GM20000 (cell line): ENCODE data around the gene UBE3C.
A peak's percentile ranks its signal among the peaks of the same experiment; 100 is the strongest.
"Not testable (repeated sequence)": the region's sequence is repeated elsewhere in the genome, so short reads cannot be mapped to it uniquely, and the experiment has no call there.

Experiments used
- DNase-seq: peaks from one replicate; pipeline ENCODE4 v3.0.0; 2012; ENCODE audit warnings: low spot score
- TF ChIP-seq, protein P1 (sequence below): IDR thresholded peaks from 2 replicates; pipeline ENCODE4 v1.5.1; 2012; ENCODE audit warnings: mild to moderate bottlenecking, control low read depth; ENCODE audit errors: extremely low read depth, missing control alignments

The UBE3C gene

DNA sequence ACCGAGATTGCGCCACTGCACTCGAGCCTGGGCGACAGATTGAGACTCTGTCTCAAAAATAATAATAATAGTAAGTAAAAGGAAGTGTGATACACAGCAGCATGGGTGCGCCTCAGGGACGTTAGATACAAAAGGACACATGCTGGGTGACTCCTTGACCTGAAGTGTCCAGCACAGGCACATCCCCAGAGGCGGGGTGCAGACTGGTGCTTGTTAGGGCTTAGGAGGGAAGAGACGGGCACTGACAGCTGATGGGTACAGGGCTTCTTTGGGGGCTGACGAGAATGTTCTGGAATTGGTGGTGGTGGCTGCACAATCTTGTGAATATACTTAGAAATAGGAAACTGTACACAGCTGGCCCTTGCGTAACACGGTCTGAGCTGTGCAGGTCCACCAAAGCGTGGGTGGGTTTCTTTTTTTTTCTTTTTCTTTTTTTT, 136.3 kb downstream of the UBE3C start:
- peak; percentile 12 for DNase-seq

DNA sequence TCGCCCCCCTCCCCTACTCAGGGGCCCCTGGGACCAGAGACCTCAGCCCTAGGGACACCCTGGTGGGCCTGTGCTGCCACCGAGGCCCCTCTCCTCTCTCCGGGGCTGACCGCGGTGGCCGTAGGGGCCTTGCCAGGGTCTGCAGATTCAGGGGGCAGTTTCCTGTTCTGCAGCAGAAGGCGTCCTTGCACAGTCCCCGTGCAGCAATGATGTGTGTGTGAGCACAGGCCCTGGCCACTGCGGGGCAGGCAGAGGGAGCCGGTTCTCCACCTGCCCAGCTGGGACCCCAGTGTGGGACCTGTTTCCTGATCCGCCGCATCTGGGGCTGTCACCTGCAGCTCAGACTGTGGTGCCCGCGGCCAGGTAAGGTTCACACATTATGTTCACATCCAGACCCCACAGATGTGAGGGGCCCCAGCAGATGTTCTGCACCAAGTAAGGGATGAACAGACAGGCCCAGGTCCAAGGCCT, 137.4 kb downstream of the UBE3C start:
- TF ChIP-seq, protein P1, sequence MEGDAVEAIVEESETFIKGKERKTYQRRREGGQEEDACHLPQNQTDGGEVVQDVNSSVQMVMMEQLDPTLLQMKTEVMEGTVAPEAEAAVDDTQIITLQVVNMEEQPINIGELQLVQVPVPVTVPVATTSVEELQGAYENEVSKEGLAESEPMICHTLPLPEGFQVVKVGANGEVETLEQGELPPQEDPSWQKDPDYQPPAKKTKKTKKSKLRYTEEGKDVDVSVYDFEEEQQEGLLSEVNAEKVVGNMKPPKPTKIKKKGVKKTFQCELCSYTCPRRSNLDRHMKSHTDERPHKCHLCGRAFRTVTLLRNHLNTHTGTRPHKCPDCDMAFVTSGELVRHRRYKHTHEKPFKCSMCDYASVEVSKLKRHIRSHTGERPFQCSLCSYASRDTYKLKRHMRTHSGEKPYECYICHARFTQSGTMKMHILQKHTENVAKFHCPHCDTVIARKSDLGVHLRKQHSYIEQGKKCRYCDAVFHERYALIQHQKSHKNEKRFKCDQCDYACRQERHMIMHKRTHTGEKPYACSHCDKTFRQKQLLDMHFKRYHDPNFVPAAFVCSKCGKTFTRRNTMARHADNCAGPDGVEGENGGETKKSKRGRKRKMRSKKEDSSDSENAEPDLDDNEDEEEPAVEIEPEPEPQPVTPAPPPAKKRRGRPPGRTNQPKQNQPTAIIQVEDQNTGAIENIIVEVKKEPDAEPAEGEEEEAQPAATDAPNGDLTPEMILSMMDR: no peak
- peak; percentile 25 for DNase-seq

More for the DNA sequence above, 136.3 kb downstream of the UBE3C start:
- TF ChIP-seq, protein P1: no peak

DNA sequence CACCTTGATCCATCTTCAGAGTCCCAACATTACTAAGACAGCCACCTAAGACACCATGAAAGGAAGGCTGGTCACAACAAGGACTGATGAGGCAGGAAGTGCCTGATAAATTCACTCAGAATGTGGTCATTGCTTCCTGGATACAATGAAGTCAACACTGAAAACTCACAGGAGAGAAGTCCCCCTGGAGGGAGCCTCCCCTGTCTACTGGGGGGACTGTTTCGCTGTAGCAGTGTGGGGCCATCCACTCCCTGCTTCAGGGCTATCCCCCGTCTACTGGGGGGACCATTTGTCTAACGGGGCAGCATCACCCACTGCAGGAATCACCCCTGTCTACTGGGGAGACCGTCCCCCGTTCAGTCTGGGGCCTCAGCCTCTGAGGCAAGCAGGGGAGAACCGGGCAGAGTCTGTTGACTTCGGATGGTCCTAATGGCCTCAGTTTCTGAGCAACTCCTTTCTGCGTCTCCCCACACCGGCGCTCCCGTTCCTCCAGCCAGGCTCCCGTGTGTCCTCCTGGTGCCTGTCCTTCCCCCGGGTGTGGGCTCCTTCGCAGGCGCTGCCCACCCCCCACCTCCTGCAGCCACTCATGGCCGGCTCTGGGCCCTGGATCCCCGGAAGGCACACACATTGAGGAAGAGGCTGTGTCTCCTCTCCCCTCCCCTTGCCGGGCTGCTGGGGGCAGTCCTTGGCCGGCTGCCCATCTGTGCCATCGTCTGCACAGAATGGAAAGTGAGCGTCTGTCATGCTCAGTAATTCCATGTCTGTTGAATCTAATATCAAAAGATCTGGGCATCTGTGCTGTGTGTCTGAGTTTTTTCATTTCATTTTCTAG, 138.2 kb downstream of the UBE3C start:
- TF ChIP-seq, protein P1: no peak
- peak; percentile 43 for DNase-seq

DNA sequence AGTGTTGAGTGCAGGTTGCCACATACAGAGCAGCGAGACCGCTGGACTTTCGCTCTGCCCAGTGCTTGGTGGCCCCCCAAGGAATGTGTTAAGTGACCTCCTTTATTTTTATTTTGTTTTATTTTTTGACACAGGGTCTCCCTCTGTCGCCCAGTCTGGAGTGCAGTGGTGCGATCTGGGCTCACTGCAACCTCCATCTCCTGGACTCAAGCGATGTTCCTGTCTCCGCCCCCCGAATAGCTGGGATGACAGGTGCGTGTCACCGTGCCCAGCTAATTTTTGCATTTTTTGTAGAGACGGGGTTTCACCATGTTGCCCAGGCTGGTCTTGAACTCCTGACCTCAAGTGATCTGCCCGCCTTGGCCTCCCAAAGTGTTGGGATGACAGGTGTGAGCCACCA, 138.8 kb downstream of the UBE3C start:
- DNase-seq: not testable (repeated sequence)

DNA sequence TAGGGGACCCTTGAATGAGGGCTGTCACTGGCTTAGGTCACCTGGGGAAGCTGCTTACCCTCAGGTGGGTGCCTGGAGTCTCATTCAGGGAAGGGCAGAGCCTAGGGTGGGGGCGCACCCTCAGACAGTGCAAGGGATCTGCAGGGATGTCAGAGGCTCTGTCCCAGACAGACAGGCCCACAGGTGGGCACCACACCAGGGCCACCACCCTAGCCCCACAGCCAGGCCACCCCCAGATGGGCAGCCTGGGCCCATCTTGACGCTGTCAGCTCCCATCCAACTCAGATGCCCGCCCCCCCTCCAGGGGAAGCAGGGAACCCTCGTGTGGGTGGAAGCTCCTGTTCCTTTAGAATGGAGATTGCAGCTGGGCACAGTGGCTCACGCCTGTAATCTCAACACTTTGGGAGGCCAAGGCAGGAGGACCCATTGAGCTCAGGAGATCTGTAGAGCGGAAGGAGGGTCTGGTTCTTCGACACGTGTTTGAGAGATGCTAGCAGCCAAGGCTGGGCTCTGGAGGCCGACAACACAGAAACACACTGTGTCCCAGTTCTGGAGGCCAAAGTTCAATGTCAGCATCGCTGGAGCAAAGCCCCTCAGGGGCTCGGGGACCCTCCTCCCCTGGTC, 139.6 kb downstream of the UBE3C start:
- DNase-seq: peak; percentile 38
- TF ChIP-seq, protein P1: no peak

DNA sequence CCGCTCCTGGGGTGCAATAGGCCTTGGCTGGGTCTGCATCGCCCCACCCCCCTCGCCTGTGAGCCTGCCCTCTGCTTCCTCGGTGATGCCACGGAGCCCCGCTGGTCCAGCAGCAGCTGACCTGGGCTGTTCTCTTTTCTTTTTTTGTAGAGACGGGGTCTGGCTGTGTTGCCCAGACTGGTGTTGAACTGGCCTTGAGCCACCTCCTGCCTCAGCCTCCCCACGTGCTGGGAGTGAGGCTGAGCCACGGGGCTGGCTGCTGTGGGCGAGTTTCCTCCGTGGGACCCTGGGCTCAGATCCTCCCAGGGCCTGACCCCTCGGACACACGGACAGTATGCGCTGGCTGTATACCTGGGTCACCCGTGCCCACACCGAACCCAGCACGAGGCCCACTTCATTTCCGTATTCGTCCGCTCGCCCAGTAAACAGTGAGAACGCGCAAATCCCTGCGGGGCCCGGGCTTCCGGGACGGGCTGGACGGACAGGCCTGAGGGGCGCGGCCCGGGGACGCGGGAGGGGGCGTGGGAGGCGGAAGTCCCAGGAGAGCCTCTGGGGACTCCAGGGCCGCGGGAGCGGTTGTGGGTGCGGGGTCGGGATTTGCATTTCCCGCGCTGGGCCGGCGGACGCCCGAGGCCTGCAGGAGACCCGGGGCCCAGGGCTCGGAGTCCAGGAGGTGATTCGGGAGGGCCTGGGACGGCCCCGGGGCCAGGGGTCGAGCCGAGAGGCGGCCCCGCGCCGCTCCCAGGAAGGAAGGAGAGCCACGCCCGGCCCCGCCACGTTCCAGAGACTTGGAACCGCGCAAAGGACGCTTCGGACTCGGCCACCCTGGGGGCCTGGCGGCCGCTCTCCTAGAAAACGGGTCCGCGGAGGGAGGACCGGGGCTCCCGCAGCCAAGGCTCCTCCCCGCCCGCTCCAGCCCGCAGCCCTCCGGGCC, 140.3 kb downstream of the UBE3C start:
- TF ChIP-seq, protein P1: no peak
- peak; percentile 81 for DNase-seq

DNA sequence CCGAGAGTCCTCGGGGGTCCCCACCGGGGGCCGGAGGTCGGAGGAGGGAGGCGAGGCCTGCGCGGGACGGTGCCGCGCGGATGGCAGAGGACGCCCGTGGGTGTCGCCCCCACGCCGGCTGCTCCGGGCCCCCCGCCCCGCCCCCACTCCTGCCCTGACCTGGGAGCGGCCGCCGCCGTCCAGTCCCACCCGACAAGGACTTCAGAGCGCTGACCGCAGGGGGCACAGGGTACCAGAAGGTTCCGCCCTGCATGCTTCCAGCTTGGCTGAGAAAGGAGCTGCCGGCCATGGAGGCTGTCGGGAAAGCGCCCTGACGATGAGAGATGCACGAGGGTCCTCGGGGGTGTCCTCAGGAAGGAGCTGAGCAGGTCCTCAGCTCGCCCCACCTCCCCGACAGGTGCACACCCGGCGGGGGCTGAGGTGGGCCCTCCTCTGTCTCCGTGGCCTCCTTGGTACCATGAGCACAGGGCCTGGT, 141.1 kb downstream of the UBE3C start:
- DNase-seq: peak; percentile 35
- TF ChIP-seq, protein P1: no peak
